Neural progenitor cell (in vitro differentiated cells): ENCODE results near the gene PCLAF. TPM values are rescaled to one million over a fixed set of nuclear protein-coding genes. Genes with fewer than 3 reads are reported as not detected.

Experiments
- DNase-seq: peaks from one replicate; pipeline ENCODE4 v3.0.0-alpha.2; 2016; ENCODE audit warnings: low spot score
- H2AFZ ChIP-seq: fragments of 200-600 bp; sonication (generic); replicated peaks from 2 replicates; pipeline ENCODE4 v1.6.1; 2016; ENCODE audit warnings: antibody characterized with exemption
- H3F3A ChIP-seq: fragments of 200-600 bp; sonication (generic); 2 replicates; pipeline ENCODE4 v1.6.1; 2016; ENCODE audit warnings: antibody characterized with exemption, low read depth
- H3K27ac ChIP-seq: fragments of 200-600 bp; sonication (generic); 2 replicates; pipeline ENCODE4 v1.5.1; 2016; ENCODE audit warnings: mild to moderate bottlenecking
- H3K27me3 ChIP-seq: fragments of 200-600 bp; sonication (generic); 2 replicates; pipeline ENCODE4 v1.6.1; 2016; ENCODE audit warnings: mild to moderate bottlenecking, moderate library complexity
- H3K36me3 ChIP-seq: fragments of 200-600 bp; sonication (generic); 2 replicates; pipeline ENCODE4 v1.5.1; 2016
- H3K4me1 ChIP-seq: fragments of 200-600 bp; sonication (generic); 2 replicates; pipeline ENCODE4 v1.6.1; 2016; ENCODE audit warnings: mixed run types
- H3K4me2 ChIP-seq: fragments of 200-600 bp; sonication (generic); 2 replicates; pipeline ENCODE4 v1.6.1; 2016
- H3K4me3 ChIP-seq: fragments of 200-600 bp; sonication (generic); 2 replicates; pipeline ENCODE4 v1.5.1; 2016
- H3K79me2 ChIP-seq: fragments of 200-600 bp; sonication (generic); 2 replicates; pipeline ENCODE4 v1.6.1; 2016; ENCODE audit warnings: low read depth
- H3K9ac ChIP-seq: fragments of 200-600 bp; sonication (generic); 2 replicates; pipeline ENCODE4 v1.6.1; 2016
- H3K9me3 ChIP-seq: fragments of 200-600 bp; sonication (generic); 2 replicates; pipeline ENCODE4 v1.5.1; 2016; ENCODE audit warnings: low read depth
- H4K20me1 ChIP-seq: fragments of 200-600 bp; sonication (generic); 2 replicates; pipeline ENCODE4 v1.6.1; 2016; ENCODE audit warnings: low read depth
- H3K27ac Mint-ChIP-seq: 3 replicates; pipeline ENCODE4 v1.8.0; 2021; ENCODE audit warnings: mixed read lengths
- H3K27me3 Mint-ChIP-seq: 2 replicates; pipeline ENCODE4 v1.8.0; 2022; ENCODE audit warnings: low read depth, mild to moderate bottlenecking, inconsistent platforms, moderate library complexity, mixed read lengths; ENCODE audit not compliant: insufficient read depth
- H3K36me3 Mint-ChIP-seq: 3 replicates; pipeline ENCODE4 v1.8.0; 2021; ENCODE audit warnings: mixed read lengths
- H3K4me1 Mint-ChIP-seq: 3 replicates; pipeline ENCODE4 v1.8.0; 2021; ENCODE audit warnings: mixed read lengths
- H3K4me3 Mint-ChIP-seq: 3 replicates; pipeline ENCODE4 v1.8.0; 2021; ENCODE audit warnings: mild to moderate bottlenecking, moderate library complexity, mixed read lengths
- H3K9me3 Mint-ChIP-seq: 3 replicates; pipeline ENCODE4 v1.8.0; 2020; ENCODE audit warnings: mixed read lengths
- EZH2 ChIP-seq: fragments of 200-600 bp; sonication (generic); IDR thresholded peaks from 2 replicates; pipeline ENCODE4 v1.6.1; 2017; ENCODE audit warnings: antibody characterized with exemption, mild to moderate bottlenecking, moderate library complexity
- EZH2phosphoT487 ChIP-seq: fragments of 200-600 bp; sonication (generic); IDR thresholded peaks from 2 replicates; pipeline ENCODE4 v1.6.1; 2017; ENCODE audit warnings: antibody characterized with exemption
- small RNA-seq: library from RNA; depleted of rRNA; stranded (forward); fragments of <200 nt; gene quantifications from one replicate; pipeline ENCODE3, GENCODE V24; 2015
- total RNA-seq: library from RNA; depleted of rRNA; stranded (reverse); fragments of >200 nt; gene quantifications from 2 replicates; pipeline ENCODE4 v1.2.3, GENCODE V29; 2015; ENCODE audit warnings: low replicate concordance
- TF ChIP-seq, protein P1 (sequence below): fragments of 200-600 bp; sonication (generic); IDR thresholded peaks from 2 replicates; pipeline ENCODE4 v1.5.1; 2017; ENCODE audit warnings: antibody characterized with exemption, mild to moderate bottlenecking

The PCLAF gene
- total RNA-seq, 1 donor from 2014 or later = 220 TPM

GRCh38 chr15:64324165-64324877, 56.9 kb downstream of the PCLAF start:
- DNase-seq = no peak
- H2AFZ ChIP-seq = no peak overlapping the region
- H4K20me1 ChIP-seq = no peaks in the 10 kb centered on the region
- Mint-ChIP-seq H3K36me3 (no peaks in the 10 kb centered on the region), H3K27me3 (peaks cover 15% of the 10 kb centered on the region), H3K4me1 (no peaks in the 10 kb centered on the region), H3K4me3 (no peak overlapping the region), H3K9me3 (no peaks in the 10 kb centered on the region), H3K27ac (no peak overlapping the region)
- peak overlapping the region; percentile 29 for H3K27ac ChIP-seq
- no peaks in the 10 kb centered on the region for H3K36me3 ChIP-seq
- no peak overlapping the region for H3K4me2 ChIP-seq
- no peak for TF ChIP-seq EZH2
- TF ChIP-seq EZH2phosphoT487 = no peak
- TF ChIP-seq, protein P1, sequence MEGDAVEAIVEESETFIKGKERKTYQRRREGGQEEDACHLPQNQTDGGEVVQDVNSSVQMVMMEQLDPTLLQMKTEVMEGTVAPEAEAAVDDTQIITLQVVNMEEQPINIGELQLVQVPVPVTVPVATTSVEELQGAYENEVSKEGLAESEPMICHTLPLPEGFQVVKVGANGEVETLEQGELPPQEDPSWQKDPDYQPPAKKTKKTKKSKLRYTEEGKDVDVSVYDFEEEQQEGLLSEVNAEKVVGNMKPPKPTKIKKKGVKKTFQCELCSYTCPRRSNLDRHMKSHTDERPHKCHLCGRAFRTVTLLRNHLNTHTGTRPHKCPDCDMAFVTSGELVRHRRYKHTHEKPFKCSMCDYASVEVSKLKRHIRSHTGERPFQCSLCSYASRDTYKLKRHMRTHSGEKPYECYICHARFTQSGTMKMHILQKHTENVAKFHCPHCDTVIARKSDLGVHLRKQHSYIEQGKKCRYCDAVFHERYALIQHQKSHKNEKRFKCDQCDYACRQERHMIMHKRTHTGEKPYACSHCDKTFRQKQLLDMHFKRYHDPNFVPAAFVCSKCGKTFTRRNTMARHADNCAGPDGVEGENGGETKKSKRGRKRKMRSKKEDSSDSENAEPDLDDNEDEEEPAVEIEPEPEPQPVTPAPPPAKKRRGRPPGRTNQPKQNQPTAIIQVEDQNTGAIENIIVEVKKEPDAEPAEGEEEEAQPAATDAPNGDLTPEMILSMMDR = no peak
- H3K4me3 ChIP-seq = no peak overlapping the region
- H3K9ac ChIP-seq = no peak overlapping the region
- H3K79me2 ChIP-seq = peaks cover 38% of the 10 kb centered on the region
- H3K4me1 ChIP-seq = peaks cover 5% of the 10 kb centered on the region
- no peaks in the 10 kb centered on the region for H3K9me3 ChIP-seq
- peaks cover 12% of the 10 kb centered on the region for H3F3A ChIP-seq
- H3K27me3 ChIP-seq = no peaks in the 10 kb centered on the region

DNA sequence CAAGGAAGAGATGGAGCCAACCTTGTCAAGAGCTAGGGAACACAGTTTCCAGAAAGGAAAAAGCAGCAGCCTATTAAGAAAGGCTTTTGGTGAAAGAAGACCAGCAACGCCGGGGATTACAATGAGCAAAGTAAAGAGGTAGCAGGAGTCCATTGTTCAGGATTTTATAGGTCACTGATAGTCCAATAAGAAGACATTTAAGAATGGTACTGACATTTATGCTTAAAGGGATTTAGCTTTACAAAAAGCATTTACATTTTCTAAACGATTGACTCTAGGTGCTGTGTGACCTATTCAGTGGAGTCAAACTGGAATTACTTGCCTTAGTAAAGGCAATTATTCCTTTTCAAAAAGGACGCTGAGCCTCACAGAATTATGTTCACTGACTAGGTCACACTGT, 66.0 kb downstream of the PCLAF start:
- Mint-ChIP-seq H3K27me3 (peaks cover 34% of the 10 kb centered on the region), H3K27ac (peak overlapping the region; percentile 7), H3K9me3 (peaks cover 8% of the 10 kb centered on the region), H3K4me1 (peaks cover 19% of the 10 kb centered on the region), H3K36me3 (peaks cover 3% of the 10 kb centered on the region), H3K4me3 (no peak overlapping the region)
- peaks cover 24% of the 10 kb centered on the region for H3F3A ChIP-seq
- TF ChIP-seq, protein P1 = no peak
- TF ChIP-seq EZH2phosphoT487 (peak; percentile 82), EZH2 (no peak)
- H3K4me3 ChIP-seq = peak overlapping the region; percentile 15
- peaks cover 44% of the 10 kb centered on the region for H4K20me1 ChIP-seq
- H3K9ac ChIP-seq = no peak overlapping the region
- no peaks in the 10 kb centered on the region for H3K9me3 ChIP-seq
- DNase-seq = peak; percentile 79
- no peaks in the 10 kb centered on the region for H3K27me3 ChIP-seq
- no peaks in the 10 kb centered on the region for H3K36me3 ChIP-seq
- H2AFZ ChIP-seq = no peak overlapping the region
- H3K27ac ChIP-seq = peak overlapping the region; percentile 60
- peaks cover 22% of the 10 kb centered on the region for H3K4me1 ChIP-seq
- H3K4me2 ChIP-seq = peak overlapping the region; percentile 54
- H3K79me2 ChIP-seq = peaks cover 32% of the 10 kb centered on the region

- Mint-ChIP-seq H3K4me1 (peaks cover 19% of the 10 kb centered on the region), H3K27me3 (peaks cover 29% of the 10 kb centered on the region), H3K9me3 (peaks cover 8% of the 10 kb centered on the region), H3K27ac (no peak overlapping the region), H3K36me3 (peaks cover 3% of the 10 kb centered on the region), H3K4me3 (no peak overlapping the region)
- TF ChIP-seq EZH2phosphoT487 (no peak), EZH2 (no peak)
- TF ChIP-seq, protein P1 = no peak
- Histone ChIP-seq H3K9me3 (no peaks in the 10 kb centered on the region), H3K79me2 (peaks cover 34% of the 10 kb centered on the region), H3F3A (peaks cover 24% of the 10 kb centered on the region), H3K27ac (no peak overlapping the region), H2AFZ (no peak overlapping the region), H3K4me1 (peaks cover 22% of the 10 kb centered on the region), H3K27me3 (no peaks in the 10 kb centered on the region), H3K9ac (no peak overlapping the region), H3K36me3 (no peaks in the 10 kb centered on the region), H3K4me2 (peak overlapping the region; percentile 54), H3K4me3 (no peak overlapping the region), H4K20me1 (peaks cover 44% of the 10 kb centered on the region)
- DNase-seq = no peak
These were observed 66.8 kb downstream of the PCLAF start for GRCh38 chr15:64314456-64314855.

Small RNA genes within 50 kb of the gene (small RNA-seq; reads per million reads assigned to genes)
- not detected for gene RF00554

Other genes starting within 250 kb of the PCLAF start
- 4.0 and 6.4 TPM in 2 replicates for gene SNX22, start 229.7 kb downstream of the PCLAF start, total RNA-seq
- 109 and 137 TPM in 2 replicates for gene PPIB, start 218.4 kb downstream of the PCLAF start, total RNA-seq
- gene CSNK1G1, start 25.3 kb downstream of the PCLAF start, total RNA-seq = 20.5 and 23.0 TPM in 2 replicates
- gene TRIP4, start 6.4 kb upstream of the PCLAF start, total RNA-seq = 10.9 and 17.3 TPM in 2 replicates
- 21.5 and 31.1 TPM in 2 replicates for gene ZNF609, start 79.1 kb upstream of the PCLAF start, total RNA-seq